Fibroblast of skin of back (primary cell): ENCODE data around the gene P4HB. TPM values are rescaled to one million over a fixed set of nuclear protein-coding genes. Genes with fewer than 3 reads are reported as not detected.

Experiments
- DNase-seq: peaks from one replicate; pipeline ENCODE4 v3.0.0-alpha.2; 2013
- polyA plus RNA-seq, 2 experiments: library from polyadenylated mRNA; unstranded; fragments of 120-200 nt; gene quantifications; one replicate each; pipeline ENCODE4 v1.2.1, GENCODE V29; 2013; ENCODE audit not compliant: insufficient read length in 2 of 2

P4HB gene
- 1,923 TPM for polyA plus RNA-seq (2013, experiment 1 of 2; ENCODE audit: insufficient read length)
- polyA plus RNA-seq (2013, experiment 2 of 2; ENCODE audit: insufficient read length), result 1,567 TPM

DNA sequence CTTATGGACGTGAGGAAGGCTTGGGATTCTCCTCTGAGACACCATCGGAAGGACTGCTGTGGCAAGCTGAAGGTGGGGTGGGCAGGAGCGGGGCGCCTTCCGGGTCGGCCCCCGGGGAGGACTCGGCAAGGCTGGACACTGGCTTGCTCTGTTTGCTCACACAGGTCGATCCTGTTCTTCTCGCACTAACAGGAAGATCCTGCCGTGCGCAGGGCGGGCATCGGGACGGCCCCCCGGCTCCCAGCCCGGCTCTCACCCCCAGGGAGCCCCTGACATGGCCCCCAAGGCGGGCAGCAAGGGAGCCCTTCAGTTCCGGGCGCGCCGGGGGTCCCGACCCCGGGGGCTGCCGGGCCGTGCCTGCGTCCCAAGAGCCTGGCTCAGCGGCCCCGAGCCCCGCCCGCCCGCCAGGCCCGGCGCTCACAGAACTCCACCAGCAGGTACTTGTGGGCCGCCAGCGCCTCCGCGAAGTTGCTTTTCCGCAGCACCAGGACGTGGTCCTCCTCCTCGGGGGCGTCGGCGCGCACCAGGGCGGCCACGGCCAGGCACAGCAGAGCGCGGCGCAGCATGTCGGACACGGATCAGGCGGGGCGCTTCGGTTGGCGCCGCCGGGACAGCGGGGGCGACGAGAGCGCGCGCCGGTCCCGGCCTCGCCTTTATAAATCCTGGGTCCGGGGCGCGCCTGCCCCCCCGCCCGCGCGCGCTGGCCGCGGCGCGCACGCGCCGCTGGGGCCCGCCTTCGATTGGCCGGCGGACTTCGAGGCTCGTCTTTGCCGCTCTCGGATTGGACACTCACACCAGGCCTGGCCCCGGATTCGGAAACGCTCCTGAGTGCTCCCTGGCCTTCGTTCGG lies at the start of gene P4HB:
Gene P4HB, minus strand, starts transcription at position 630 of the 850 bp plus-strand sequence. Its CDS starts 64 bp downstream, at position 566.
- DNase-seq, result no peak

- DNase-seq, result no peak
These were observed 48.9 kb upstream of the P4HB start for GRCh38 chr17:81909231-81909630.

DNA sequence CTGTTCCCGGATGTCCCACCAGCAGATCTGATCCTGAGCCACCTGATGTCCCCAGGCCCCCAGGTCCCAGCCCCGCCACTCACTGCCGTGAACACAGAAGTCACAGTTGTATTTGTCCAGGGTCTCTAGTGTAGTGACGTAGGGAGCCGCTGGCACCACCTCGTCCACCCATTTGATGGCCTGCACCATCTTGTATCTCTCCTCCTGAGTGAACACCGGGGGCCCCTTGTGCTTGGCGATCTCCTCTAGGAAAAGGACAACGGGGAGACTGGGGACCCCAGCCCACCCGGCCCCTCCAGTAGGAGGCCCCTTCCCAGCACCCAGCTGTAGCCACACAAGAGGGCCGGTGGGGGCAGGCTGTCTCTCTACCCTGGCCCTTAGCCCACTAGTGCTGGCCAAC lies 48.5 kb upstream of the P4HB start:
- DNase-seq, result no peak

- no peak for DNase-seq
These were observed 47.1 kb upstream of the P4HB start for GRCh38 chr17:81907219-81908145.

DNA sequence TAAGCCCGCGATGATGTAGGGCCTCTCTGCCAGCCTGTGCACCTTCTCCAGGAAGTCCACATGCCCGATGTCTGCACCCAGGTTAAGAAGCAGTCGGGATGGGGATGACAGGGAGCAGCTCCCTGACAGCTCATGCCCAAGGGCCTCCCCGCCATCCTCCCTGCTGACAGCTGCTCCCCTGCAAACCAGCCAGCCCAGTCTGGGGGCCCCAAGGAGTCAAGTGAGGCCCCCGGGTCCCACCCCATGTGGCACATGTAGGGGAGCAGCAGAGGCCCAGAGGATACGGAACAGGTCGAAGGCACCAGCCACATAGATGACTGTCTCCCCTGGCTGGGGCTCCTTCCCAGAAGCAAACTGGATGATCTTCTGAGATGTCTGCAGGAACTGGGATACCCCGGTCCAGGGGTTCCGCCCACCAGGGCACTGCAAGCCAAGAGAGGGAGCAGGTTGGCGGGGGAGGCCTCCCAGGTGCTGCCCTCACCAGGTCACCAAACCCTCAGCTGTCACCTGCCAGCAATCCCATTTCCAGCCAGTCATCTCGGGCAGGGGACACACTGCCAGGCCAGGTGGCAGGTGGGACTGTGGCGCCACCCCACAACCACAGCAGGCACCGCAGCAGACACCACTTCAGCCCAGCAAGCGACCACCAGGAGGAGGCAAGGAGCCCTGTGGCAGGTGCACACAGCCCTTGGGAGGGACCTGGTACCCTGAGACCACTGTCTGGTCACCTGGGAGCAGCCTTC lies 46.3 kb upstream of the P4HB start:
- no peak for DNase-seq

DNA sequence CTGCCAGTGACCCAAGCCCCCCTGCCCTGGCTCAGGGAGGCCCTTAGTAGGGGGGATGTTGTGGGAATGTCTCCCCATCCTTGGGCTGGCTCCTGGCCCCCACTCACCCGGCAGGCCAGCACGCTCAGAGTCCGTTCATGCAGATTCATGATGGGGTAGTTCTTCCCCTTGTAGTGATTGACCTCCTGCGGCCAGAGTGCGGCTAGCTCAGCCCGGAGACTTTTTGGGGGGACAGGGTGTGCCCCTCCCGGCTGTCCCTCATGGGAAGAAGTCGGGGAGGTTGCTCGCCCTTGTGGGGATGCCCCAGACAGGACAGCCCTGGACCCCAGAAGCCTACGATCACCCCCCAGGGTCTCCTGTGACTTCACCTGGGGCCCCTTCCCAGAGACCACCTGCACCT lies 45.7 kb upstream of the P4HB start:
- DNase-seq, result no peak

DNA sequence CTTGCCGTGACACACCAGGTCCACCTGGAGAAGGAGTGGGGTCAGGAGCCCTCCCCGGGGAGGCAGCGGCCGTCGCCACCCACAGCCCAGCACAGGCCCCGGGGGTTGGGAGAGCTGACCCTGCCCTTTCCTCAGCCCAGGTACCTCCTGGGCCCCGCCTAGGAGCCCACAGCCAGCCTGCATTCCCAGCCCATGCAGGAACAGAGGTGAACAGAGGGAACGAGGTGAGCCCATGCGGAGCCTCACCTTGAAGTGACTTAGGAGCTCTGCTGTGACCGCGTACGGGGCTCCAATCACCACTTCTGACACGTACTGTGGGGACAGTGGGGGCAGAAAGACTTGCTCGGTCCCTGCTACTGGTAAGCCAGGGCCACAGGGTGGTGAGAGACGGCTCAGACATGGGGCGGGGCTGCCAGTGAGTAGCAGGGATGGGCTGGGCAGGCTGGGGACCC lies 45.1 kb upstream of the P4HB start:
- DNase-seq, result no peak

GRCh38 chr17:81904600-81905423 lies 44.5 kb upstream of the P4HB start:
- no peak for DNase-seq

DNA sequence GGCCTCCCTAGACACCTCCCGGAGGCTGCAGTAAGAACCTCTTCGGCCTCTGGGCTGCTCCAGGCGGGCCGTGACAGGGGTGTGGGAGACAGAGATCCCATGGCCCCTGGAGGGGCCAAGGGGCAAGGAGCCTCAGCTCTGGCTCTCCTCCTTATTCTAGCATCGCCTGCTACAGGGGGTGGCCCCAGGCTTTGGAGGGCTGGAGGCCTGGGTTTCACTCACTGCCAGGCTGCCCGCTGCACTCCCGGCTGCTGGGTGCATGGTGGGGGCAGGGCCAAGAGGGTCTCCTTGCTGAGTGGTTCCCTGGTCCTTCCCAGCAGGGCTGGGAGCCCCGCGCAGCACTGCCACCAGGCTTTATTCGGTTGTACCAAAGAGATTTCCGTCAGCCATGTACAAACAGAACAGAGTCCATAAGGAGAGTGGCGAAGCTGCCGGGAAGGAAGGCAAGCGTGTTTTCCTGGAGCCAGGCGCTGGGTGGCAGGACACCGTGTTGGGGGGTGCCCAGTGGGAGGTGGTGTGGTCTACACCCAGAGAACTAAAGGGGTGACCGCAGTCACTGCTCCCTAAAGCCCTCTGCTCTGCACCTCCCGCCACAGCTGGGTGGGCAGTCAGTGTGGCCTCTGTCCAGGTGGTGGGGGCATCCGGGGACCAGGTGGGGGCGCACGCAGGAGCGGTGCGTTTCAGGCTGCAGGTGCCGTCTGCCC lies 43.7 kb upstream of the P4HB start:
- DNase-seq, result no peak

GRCh38 chr17:81903415-81903831 lies 43.1 kb upstream of the P4HB start:
- no peak for DNase-seq

- DNase-seq, result no peak
These were observed 42.5 kb upstream of the P4HB start for GRCh38 chr17:81902653-81903414.

DNA sequence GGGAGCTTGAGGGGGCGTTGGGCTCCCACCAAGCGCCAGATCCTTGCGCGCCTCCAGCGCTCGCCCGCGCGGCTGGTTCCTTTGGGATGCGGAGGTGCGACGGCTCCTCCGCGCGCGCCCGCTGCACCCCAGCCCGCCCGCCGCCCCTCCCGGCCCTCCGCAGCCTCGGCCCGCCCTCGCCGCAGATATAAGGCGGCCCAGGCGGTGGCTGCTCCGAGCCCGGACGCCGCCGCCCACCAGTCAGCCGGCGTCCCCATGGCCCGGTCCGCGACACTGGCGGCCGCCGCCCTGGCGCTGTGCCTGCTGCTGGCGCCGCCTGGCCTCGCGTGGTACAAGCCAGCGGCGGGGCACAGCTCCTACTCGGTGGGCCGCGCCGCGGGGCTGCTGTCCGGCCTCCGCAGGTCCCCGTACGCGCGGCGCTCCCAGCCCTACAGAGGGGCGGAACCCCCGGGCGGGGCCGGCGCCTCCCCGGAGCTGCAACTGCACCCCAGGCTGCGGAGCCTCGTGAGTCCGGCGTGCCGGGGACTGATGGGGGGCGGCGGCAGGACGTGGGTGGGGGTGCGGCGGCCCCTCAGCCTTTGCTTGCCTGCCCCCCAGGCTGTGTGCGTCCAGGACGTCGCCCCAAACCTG lies 41.8 kb upstream of the P4HB start, which contains the start of gene NPB:
Gene NPB, plus strand, starts transcription at position 216 of the 630 bp plus-strand sequence. Its CDS starts 40 bp downstream, at position 256.
- no peak for DNase-seq

- no peak for DNase-seq
These were observed 41.1 kb upstream of the P4HB start for GRCh38 chr17:81901167-81902022.

- DNase-seq, result no peak
These were observed 40.0 kb upstream of the P4HB start for GRCh38 chr17:81900181-81900820.

DNA sequence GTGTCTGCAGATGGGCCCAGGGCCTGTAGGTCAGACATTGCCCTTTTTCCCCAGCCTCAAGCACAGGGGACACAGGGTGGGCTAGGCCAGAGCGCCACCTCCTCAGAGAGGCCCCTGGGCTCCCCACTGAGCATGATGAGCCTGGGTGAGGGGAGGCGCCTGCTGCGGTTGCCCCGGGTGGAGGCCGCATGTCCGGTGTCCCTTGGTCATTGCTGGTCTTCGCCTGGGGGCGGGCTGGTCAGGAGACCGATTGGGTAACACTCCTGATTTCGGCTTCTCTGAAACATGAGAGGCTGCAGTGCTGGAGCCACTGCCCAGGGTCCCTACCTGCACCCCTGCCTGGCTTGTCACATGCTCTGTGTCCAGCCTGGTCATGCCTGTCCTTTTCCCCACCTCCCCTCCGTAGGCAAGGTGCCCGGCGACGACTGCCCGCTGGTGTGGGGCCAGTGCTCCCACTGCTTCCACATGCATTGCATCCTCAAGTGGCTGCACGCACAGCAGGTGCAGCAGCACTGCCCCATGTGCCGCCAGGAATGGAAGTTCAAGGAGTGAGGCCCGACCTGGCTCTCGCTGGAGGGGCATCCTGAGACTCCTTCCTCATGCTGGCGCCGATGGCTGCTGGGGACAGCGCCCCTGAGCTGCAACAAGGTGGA lies 39.3 kb upstream of the P4HB start:
- DNase-seq, result no peak

GRCh38 chr17:81898885-81899284 lies 38.5 kb upstream of the P4HB start:
- DNase-seq, result no peak
